Calu3 (cell line): ENCODE results near the gene DAD1. TPM values are rescaled to one million over a fixed set of nuclear protein-coding genes. Genes with fewer than 3 reads are reported as not detected.
"Not testable (repeated sequence)": the region's sequence is repeated elsewhere in the genome, so short reads cannot be mapped to it uniquely, and the experiment has no call there.

ENCODE experiments used
- BruUV-seq: library from RNA; stranded (reverse); fragments of 400-500 nt; replicated peaks from 2 replicates; lab custom pipeline; 2021; lab: Mats Ljungman, UMichigan
- CTCF ChIA-PET: fragments of 300-600 bp; sonication (Branson Sonifier 250); formaldehyde crosslinking; loops from one replicate; lab custom pipeline; 2022; ENCODE audit warnings: antibody characterized with exemption; lab: Charles Lee
- DNase-seq: peaks from one replicate; pipeline ENCODE4 v3.0.0; 2022
- H3K27ac Mint-ChIP-seq: one replicate; pipeline ENCODE4 v1.8.0; 2022; ENCODE audit warnings: mixed read lengths; ENCODE audit not compliant: unreplicated experiment
- H3K27me3 Mint-ChIP-seq: one replicate; pipeline ENCODE4 v1.8.0; 2022; ENCODE audit warnings: mixed read lengths; ENCODE audit not compliant: unreplicated experiment
- H3K36me3 Mint-ChIP-seq: one replicate; pipeline ENCODE4 v1.8.0; 2022; ENCODE audit warnings: mild to moderate bottlenecking, moderate library complexity, mixed read lengths; ENCODE audit not compliant: insufficient read depth, unreplicated experiment
- H3K4me1 Mint-ChIP-seq: one replicate; pipeline ENCODE4 v1.8.0; 2022; ENCODE audit warnings: mild to moderate bottlenecking, low read depth, mixed read lengths; ENCODE audit not compliant: unreplicated experiment
- H3K4me3 Mint-ChIP-seq: one replicate; pipeline ENCODE4 v1.8.0; 2022; ENCODE audit warnings: mild to moderate bottlenecking, low read depth, moderate library complexity, mixed read lengths; ENCODE audit not compliant: unreplicated experiment
- H3K9me3 Mint-ChIP-seq: one replicate; pipeline ENCODE4 v1.8.0; 2022; ENCODE audit warnings: low read depth, mixed read lengths; ENCODE audit not compliant: unreplicated experiment
- CTCF ChIP-seq: fragments of 200-600 bp; IDR thresholded peaks from one replicate; pipeline ENCODE4 v1.8.0; 2022; ENCODE audit warnings: antibody characterized with exemption; ENCODE audit not compliant: unreplicated experiment
- intact Hi-C: fragments of 100-400 bp; cut with micrococcal nuclease; formaldehyde crosslinking; loops from one replicate; pipeline ENCODE4 v1.10.0; 2022; ENCODE audit not compliant: unreplicated experiment
- total RNA-seq: library from RNA; stranded (reverse); gene quantifications from 2 replicates; pipeline ENCODE4 v1.2.3, GENCODE V29; 2022

DAD1 gene
- total RNA-seq, 1 experiment from 2014 or later: 197 TPM

GRCh38 chr14:22544881-22545420 lies 44.1 kb downstream of the DAD1 start:
- no peak overlapping the region for H3K4me3 Mint-ChIP-seq
- no peaks in the 10 kb centered on the region for H3K36me3 Mint-ChIP-seq
- no peak for TF ChIP-seq CTCF
- no peaks in the 10 kb centered on the region for H3K27me3 Mint-ChIP-seq
- no peak for DNase-seq
- CTCF ChIA-PET: no interaction called here
- BruUV-seq: no TSS peak
- intact Hi-C loops: no loop called here
- H3K27ac Mint-ChIP-seq: no peak overlapping the region
- H3K4me1 Mint-ChIP-seq: peaks cover 15% of the 10 kb centered on the region
- no peaks in the 10 kb centered on the region for H3K9me3 Mint-ChIP-seq

GRCh38 chr14:22544406-22544805 lies 44.6 kb downstream of the DAD1 start:
- intact Hi-C loops: no loop called here

GRCh38 chr14:22543570-22544357 lies 45.3 kb downstream of the DAD1 start:
- H3K4me3 Mint-ChIP-seq, H3K36me3 Mint-ChIP-seq, CTCF ChIA-PET, intact Hi-C loops, H3K27me3 Mint-ChIP-seq, BruUV-seq, DNase-seq, H3K9me3 Mint-ChIP-seq, H3K27ac Mint-ChIP-seq: not testable (repeated sequence)
- peaks cover 15% of the 10 kb centered on the region for H3K4me1 Mint-ChIP-seq

More at GRCh38 chr14:22544406-22544805, 44.6 kb downstream of the DAD1 start:
- no TSS peak for BruUV-seq
- peaks cover 15% of the 10 kb centered on the region for H3K4me1 Mint-ChIP-seq
- no peak overlapping the region for H3K27ac Mint-ChIP-seq
- no peak for TF ChIP-seq CTCF
- H3K4me3 Mint-ChIP-seq: no peak overlapping the region
- CTCF ChIA-PET: no interaction called here
- no peaks in the 10 kb centered on the region for H3K9me3 Mint-ChIP-seq
- H3K27me3 Mint-ChIP-seq: no peaks in the 10 kb centered on the region
- DNase-seq: no peak
- H3K36me3 Mint-ChIP-seq: no peaks in the 10 kb centered on the region

GRCh38 chr14:22542360-22542759 lies 46.7 kb downstream of the DAD1 start:
- Mint-ChIP-seq H3K36me3 (no peaks in the 10 kb centered on the region), H3K4me1 (peaks cover 6% of the 10 kb centered on the region), H3K27ac (no peak overlapping the region), H3K9me3 (no peaks in the 10 kb centered on the region), H3K27me3 (no peaks in the 10 kb centered on the region), H3K4me3 (no peak overlapping the region)
- intact Hi-C loops: no loop called here
- no peak for DNase-seq
- BruUV-seq: no TSS peak
- TF ChIP-seq CTCF: no peak
- CTCF ChIA-PET: interaction anchor here (0.5 kb wide), 1 partner anchor 171 kb away, joined by 3 read pairs; no protein-coding TSS in a partner anchor

- Mint-ChIP-seq H3K27ac (no peak overlapping the region), H3K9me3 (no peaks in the 10 kb centered on the region), H3K4me1 (peaks cover 10% of the 10 kb centered on the region), H3K4me3 (no peak overlapping the region), H3K27me3 (no peaks in the 10 kb centered on the region), H3K36me3 (no peaks in the 10 kb centered on the region)
- TF ChIP-seq CTCF: no peak
- CTCF ChIA-PET: no interaction called here
- intact Hi-C loops: no loop called here
- DNase-seq: no peak
- no TSS peak for BruUV-seq
These were observed 47.3 kb downstream of the DAD1 start for GRCh38 chr14:22541721-22542120.
